HG03342 (cell line): ENCODE measurements around the gene GOLGA2.
A peak's percentile ranks its signal among the peaks of the same experiment; 100 is the strongest.

Experiments used
- ATAC-seq: cut with Tn5 transposase; IDR thresholded peaks from one replicate; pipeline ENCODE4 v1.9.1; 2021; ENCODE audit warnings: mild to moderate bottlenecking, moderate library complexity; ENCODE audit not compliant: unreplicated experiment

Gene GOLGA2

DNA sequence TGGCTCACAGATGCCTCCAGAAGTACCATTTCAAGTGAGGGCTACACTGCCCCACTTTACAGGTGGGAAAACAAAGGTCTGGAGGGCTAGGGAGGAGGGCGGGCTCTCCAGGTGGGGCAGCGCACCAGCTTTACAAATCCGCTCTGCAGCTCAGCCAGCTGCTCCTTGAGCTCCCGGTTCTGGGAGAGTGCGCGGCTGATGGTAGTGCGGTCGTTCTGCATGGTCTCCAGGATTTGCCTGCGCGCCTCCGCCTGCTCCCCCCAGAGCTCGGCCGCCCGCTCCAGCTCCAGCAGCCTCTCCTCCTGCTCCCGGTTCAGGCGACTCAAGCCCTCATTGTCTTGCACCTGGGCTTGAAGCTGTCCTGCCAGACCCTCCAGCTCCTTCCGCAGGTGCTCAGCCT is 15.5 kb downstream of the GOLGA2 start:
- ATAC-seq = no peak

DNA sequence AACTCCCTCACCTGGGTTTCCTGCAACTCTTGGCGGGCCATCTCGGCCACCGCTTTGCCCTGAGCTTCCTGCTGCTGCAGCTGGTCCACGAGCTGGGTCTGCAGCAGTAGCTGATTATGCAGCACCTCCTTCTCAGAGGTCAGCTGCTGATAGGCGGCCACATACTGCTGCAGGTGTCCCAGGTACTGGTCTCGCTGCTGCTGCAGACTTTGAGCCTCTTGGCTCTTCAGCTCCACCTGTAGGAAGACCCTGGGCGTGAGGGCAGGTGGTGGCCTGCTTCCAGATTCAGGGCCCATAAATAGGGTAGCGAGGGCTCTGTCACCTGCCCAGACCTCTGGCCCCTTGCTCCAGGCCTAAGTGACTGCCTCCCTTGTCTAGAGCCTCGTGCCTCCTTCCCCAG is 16.7 kb downstream of the GOLGA2 start:
- no peak for ATAC-seq

GRCh38 chr9:128258326-128258725 is 17.5 kb downstream of the GOLGA2 start:
- ATAC-seq = no peak

DNA sequence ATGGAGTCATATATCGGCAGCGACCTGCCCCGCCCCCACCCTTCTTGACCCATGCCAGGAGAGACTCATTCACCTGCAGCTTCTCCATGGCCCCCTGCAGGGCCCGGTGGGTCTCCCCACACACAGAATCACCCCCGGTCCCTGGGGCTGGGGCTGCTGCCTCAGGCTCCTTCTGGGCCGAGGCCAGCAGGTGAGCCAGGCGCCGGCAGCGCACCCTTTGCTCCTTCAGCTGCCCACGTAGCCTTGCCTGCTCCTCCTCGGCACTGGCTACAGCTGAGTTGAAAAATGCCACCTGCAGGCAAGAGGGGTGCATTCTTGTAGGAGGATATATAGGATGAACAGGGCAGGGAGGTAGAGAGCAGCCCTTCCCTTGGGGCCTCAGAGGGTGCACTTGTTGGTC is 17.9 kb downstream of the GOLGA2 start:
- ATAC-seq = no peak

GRCh38 chr9:128257086-128257825 is 18.6 kb downstream of the GOLGA2 start:
- no peak for ATAC-seq

- no peak for ATAC-seq
These were observed 20.7 kb downstream of the GOLGA2 start for GRCh38 chr9:128254855-128255759.

DNA sequence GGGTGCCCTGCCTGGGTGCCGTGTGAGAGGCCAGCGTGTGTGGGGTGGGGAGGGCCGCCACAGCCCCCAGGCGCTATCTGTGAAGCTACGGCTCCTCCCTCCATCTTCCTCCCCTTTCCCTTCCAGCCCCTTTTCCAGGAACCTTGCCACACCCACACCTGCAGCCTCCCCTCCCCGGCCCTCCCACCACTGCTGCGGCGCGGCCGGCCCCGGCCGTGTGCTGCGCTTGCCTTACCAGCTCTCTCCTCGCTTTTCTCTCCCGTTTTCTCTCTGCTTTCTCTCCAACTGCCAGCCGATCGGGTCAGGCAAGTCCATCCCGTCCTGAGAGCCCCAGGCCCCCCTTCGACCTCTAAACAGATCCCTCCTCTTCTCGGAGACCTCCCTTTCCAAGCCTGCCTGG is 21.4 kb downstream of the GOLGA2 start:
- no peak for ATAC-seq

GRCh38 chr9:128253991-128254346 is 21.8 kb downstream of the GOLGA2 start:
- ATAC-seq = no peak

DNA sequence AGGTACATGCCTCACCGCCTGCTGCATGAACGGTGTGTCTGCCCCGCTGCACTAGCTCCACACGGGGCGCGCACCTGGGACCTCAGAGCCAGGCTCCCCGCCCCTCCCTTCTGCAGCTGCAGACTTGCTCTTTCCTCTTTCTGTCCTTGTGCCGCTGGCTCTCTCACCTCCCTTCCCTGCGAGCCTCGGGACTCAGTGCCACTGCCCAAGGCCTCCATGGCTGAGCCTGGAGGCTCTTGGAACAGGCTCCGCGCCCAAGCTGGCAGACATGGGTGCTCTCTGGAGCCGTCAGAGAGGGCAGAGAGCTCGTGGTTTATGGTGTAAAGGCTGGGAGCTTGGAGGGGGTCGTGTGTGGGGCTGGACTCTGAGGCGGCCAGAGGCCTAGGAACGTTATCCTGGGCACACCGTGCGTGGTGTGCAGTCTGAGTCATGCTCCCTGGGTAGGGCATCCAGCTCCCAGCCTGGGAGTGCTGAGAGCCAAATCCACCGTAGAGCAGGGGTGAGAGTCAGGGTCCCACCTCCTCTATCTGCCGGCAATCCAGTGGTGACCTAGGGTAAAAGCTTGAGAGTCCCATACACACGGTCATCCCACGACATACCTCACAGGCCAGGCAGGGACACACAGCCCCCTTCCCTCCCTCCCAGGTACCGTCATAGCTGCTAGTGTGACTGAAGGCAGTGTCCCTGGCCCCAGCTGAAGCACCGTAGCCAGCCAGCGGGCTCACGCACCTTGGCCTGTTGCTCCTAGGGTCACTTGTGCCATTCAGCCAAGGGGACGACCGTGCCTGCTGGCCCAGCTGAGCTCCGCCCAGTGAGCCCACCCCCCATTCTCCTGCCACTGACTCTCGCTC is 22.4 kb downstream of the GOLGA2 start:
- ATAC-seq = no peak

- no peak for ATAC-seq
These were observed 23.3 kb downstream of the GOLGA2 start for GRCh38 chr9:128252317-128253139.

GRCh38 chr9:128251732-128252100 is 24.1 kb downstream of the GOLGA2 start:
- ATAC-seq = no peak

GRCh38 chr9:128250839-128251731 is 24.7 kb downstream of the GOLGA2 start:
- peak; percentile 10 for ATAC-seq

- peak; percentile 86 for ATAC-seq
These were observed 25.6 kb downstream of the GOLGA2 start for GRCh38 chr9:128249908-128250838.

- ATAC-seq = no peak
These were observed 26.3 kb downstream of the GOLGA2 start for GRCh38 chr9:128249558-128249907.

DNA sequence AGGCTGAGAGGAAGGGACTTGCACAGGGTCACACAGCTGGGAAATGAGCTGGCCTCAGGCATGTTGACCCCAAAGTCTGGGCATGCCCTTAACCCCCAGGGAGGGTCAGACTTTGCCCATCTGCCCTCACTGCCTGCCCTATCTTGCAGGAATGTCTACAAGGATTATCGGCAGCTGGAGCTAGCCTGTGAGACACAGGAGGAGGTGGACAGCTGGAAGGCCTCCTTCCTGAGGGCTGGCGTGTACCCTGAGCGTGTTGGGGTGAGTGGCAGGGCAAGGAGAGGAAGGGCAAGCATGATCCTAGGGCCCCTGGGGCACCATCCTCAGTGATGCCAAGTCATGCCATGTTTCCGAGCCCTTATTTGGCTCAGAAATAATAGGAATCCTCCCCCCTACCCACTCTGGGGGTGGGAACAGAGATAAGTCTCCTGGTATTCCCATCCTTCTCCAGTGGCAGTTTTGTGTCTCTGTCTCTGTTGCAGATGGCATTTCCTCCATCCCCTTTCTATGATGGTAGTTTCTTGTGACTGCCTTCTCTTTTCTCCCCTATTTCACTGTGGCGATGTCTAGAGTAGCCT is 28.5 kb downstream of the GOLGA2 start:
- ATAC-seq = no peak

- no peak for ATAC-seq
These were observed 29.3 kb downstream of the GOLGA2 start for GRCh38 chr9:128246471-128246870.

DNA sequence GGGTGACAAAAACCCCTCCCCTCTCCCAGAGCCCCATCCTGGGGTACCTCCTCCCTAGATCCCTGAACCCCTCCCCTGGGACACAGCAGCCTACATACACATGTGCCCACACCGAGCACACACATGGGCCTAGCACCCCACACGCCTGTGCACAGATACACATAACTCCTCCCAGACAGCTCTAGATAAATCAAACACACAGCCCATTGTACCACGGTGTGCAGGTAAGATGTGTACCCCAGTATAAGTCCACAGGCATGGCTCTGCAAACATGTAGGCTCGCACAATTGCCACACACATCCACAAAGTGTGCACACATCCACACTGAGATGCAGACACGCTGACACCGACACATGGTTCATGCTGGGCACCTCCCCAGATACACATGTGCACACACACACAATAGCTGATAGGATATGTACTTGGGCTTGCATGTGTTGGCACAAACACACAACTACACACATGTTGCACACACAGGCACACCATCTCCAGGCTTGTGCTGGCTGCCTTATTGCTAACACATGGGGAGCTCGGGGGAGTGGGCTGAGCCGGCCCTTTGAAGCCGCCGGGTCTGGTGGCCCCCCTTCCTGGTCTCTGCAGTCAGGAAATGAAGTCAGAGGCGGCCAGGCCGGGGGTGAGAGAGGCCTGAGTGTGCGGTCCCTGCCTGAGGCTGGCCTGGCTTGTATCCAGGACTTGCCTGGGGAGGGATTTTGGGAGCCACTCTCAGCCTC is 30.2 kb downstream of the GOLGA2 start:
- ATAC-seq = no peak
